Esophagus muscularis mucosa (tissue), 3 donors: ENCODE data around the gene KIRREL3.

Experiments used
- POLR2A ChIP-seq: fragments of 450-650 bp; IDR thresholded peaks from one replicate; pipeline ENCODE4 v1.6.1; 2017; ENCODE audit warnings: antibody characterized with exemption, moderate library complexity, mild to moderate bottlenecking, low read depth
- TF ChIP-seq, protein P1 (sequence below), 3 experiments: fragments of 200-600 bp in 2 of 3; fragments of 450-650 bp in 1 of 3; sonication (generic) in 2 of 3; IDR thresholded peaks; one replicate each; pipeline ENCODE4 v1.5.1; 2017 to 2019; ENCODE audit warnings: antibody characterized with exemption in 3 of 3, mild to moderate bottlenecking in 2 of 3, moderate library complexity in 1 of 3

DNA sequence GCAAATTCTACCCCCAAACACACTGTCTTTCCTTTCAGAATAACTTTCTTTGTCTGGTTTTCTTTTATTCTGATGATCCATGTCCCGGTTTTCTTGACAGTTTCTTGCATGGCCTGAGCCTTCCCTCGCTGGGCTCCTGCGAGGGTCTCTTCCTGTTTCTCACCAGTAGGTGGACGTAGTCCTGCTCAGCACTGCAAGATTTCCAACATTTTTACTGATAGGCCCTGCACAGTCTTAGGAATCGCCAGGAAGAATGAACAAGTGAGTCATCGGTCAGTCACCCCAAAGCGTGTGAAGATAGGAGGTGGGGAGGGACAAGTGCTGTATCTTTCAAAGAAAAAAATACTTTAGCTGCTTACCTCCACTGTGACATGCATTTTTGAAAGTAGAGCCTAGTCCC is 16.9 kb upstream of the KIRREL3 start:
- no peak for TF ChIP-seq POLR2A
- TF ChIP-seq, protein P1, sequence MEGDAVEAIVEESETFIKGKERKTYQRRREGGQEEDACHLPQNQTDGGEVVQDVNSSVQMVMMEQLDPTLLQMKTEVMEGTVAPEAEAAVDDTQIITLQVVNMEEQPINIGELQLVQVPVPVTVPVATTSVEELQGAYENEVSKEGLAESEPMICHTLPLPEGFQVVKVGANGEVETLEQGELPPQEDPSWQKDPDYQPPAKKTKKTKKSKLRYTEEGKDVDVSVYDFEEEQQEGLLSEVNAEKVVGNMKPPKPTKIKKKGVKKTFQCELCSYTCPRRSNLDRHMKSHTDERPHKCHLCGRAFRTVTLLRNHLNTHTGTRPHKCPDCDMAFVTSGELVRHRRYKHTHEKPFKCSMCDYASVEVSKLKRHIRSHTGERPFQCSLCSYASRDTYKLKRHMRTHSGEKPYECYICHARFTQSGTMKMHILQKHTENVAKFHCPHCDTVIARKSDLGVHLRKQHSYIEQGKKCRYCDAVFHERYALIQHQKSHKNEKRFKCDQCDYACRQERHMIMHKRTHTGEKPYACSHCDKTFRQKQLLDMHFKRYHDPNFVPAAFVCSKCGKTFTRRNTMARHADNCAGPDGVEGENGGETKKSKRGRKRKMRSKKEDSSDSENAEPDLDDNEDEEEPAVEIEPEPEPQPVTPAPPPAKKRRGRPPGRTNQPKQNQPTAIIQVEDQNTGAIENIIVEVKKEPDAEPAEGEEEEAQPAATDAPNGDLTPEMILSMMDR (IDR thresholded peaks at IDR 0.05): no peak
